K562 (cell line): ENCODE measurements around the gene CCDC127. TPM values are rescaled to one million over a fixed set of nuclear protein-coding genes. Genes with fewer than 3 reads are reported as not detected.

ENCODE experiments used
- ETV6 ChIP-seq, 3 experiments: fragments of 150-350 bp in 1 of 3; sonication (generic) in 1 of 3; formaldehyde crosslinking in 1 of 3; IDR thresholded peaks; 2 replicates each; pipeline versions ENCODE4 v1.6.1 to v1.8.0; 2014 to 2022; ENCODE audit warnings: borderline replicate concordance in 2 of 3, low read depth in 2 of 3, antibody characterized with exemption in 1 of 3, low read length in 1 of 3, mild to moderate bottlenecking in 1 of 3, missing genetic modification reagents in 1 of 3
- HMGXB4 ChIP-seq: sonication (generic); formaldehyde crosslinking; IDR thresholded peaks from 2 replicates; pipeline ENCODE4 v1.8.1; 2023; ENCODE audit warnings: mild to moderate bottlenecking, missing genetic modification reagents
- ZBED1 ChIP-seq: IDR thresholded peaks from 2 replicates; pipeline ENCODE4 v1.6.1; 2014
- ZNF239 ChIP-seq: fragments of 250-450 bp; sonication (Bioruptor Pico); IDR thresholded peaks from 2 replicates; pipeline ENCODE4 v1.4.0; 2020; ENCODE audit warnings: mild to moderate bottlenecking
- ZNF764 ChIP-seq: fragments of 250-450 bp; sonication (Bioruptor Pico); IDR thresholded peaks from 2 replicates; pipeline ENCODE4 v1.4.0; 2020; ENCODE audit warnings: low read depth, mild to moderate bottlenecking, moderate library complexity
- polyA plus RNA-seq, 8 experiments: library from polyadenylated mRNA; depleted of rRNA in 4 of 8; stranded (reverse) in 5 of 8; unstranded in 3 of 8; fragments of >200 nt; fragmentation: Nextera tagmentation in 2 of 8; fragmentation: Illumina TruSeq in 1 of 8; extraction: Ambion mirVana in 2 of 8; extraction: Trizol in 1 of 8; gene quantifications; 2 replicates each; pipeline versions ENCODE4 v1.2.1 to v1.2.3, GENCODE V29; 2011 to 2014; ENCODE audit warnings: inconsistent platforms in 1 of 8, missing spikeins in 1 of 8
- total RNA-seq, 7 experiments: library from RNA; depleted of rRNA in 6 of 7; stranded (reverse); fragments of >200 nt in 6 of 7; fragmentation: Illumina TruSeq in 2 of 7; extraction: Trizol in 2 of 7; gene quantifications; 2 replicates each; pipeline versions ENCODE4 v1.2.1 to v1.2.3, GENCODE V29; 2011 to 2021; ENCODE audit warnings: low replicate concordance in 1 of 7
- TF ChIP-seq, protein P1 (sequence below): sonication (generic); formaldehyde crosslinking; IDR thresholded peaks from 2 replicates; pipeline ENCODE4 v1.8.0; 2022; ENCODE audit warnings: mild to moderate bottlenecking, missing genetic modification reagents

Gene CCDC127
- total and polyA plus RNA-seq, 9 of the 15 experiments (the other 6 are each of a cell fraction or from before 2014, with no cell fraction given): 2.7 to 4.5 (median 4.1) TPM

- TF ChIP-seq HMGXB4: no peak
- TF ChIP-seq, protein P1, sequence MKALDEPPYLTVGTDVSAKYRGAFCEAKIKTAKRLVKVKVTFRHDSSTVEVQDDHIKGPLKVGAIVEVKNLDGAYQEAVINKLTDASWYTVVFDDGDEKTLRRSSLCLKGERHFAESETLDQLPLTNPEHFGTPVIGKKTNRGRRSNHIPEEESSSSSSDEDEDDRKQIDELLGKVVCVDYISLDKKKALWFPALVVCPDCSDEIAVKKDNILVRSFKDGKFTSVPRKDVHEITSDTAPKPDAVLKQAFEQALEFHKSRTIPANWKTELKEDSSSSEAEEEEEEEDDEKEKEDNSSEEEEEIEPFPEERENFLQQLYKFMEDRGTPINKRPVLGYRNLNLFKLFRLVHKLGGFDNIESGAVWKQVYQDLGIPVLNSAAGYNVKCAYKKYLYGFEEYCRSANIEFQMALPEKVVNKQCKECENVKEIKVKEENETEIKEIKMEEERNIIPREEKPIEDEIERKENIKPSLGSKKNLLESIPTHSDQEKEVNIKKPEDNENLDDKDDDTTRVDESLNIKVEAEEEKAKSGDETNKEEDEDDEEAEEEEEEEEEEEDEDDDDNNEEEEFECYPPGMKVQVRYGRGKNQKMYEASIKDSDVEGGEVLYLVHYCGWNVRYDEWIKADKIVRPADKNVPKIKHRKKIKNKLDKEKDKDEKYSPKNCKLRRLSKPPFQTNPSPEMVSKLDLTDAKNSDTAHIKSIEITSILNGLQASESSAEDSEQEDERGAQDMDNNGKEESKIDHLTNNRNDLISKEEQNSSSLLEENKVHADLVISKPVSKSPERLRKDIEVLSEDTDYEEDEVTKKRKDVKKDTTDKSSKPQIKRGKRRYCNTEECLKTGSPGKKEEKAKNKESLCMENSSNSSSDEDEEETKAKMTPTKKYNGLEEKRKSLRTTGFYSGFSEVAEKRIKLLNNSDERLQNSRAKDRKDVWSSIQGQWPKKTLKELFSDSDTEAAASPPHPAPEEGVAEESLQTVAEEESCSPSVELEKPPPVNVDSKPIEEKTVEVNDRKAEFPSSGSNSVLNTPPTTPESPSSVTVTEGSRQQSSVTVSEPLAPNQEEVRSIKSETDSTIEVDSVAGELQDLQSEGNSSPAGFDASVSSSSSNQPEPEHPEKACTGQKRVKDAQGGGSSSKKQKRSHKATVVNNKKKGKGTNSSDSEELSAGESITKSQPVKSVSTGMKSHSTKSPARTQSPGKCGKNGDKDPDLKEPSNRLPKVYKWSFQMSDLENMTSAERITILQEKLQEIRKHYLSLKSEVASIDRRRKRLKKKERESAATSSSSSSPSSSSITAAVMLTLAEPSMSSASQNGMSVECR: no peak
- TF ChIP-seq ZNF764: no peak
- no peak for TF ChIP-seq ZNF239
- no peak for TF ChIP-seq ZBED1
- no peak for TF ChIP-seq ETV6 (IDR thresholded peaks at IDR 0.05; ENCODE audit: borderline replicate concordance in 1 of 2, low read depth in 2 of 2, low read length in 1 of 2)
- TF ChIP-seq ETV6 (CRISPR knock-in tag; IDR thresholded peaks at IDR 0.05; ENCODE audit: borderline replicate concordance): no peak
- TF ChIP-seq, all 486 proteins: peak for 0
Observed at GRCh38 chr5:204966-205670, 12.8 kb downstream of the CCDC127 start (continued).
